Loucy (cell line): ENCODE data around the gene NCKAP5.

Experiments used
- EZH2phosphoT487 ChIP-seq: fragments of 200-600 bp; IDR thresholded peaks from 2 replicates; pipeline ENCODE4 v1.6.1; 2018; ENCODE audit warnings: antibody characterized with exemption, mild to moderate bottlenecking, moderate library complexity, borderline replicate concordance
- TF ChIP-seq, protein P1 (sequence below): fragments of 200-600 bp; sonication (generic); conservative IDR thresholded peaks from 2 replicates; pipeline ENCODE4 v1.5.1; 2014; ENCODE audit warnings: mild to moderate bottlenecking, antibody characterized with exemption, low read length

DNA sequence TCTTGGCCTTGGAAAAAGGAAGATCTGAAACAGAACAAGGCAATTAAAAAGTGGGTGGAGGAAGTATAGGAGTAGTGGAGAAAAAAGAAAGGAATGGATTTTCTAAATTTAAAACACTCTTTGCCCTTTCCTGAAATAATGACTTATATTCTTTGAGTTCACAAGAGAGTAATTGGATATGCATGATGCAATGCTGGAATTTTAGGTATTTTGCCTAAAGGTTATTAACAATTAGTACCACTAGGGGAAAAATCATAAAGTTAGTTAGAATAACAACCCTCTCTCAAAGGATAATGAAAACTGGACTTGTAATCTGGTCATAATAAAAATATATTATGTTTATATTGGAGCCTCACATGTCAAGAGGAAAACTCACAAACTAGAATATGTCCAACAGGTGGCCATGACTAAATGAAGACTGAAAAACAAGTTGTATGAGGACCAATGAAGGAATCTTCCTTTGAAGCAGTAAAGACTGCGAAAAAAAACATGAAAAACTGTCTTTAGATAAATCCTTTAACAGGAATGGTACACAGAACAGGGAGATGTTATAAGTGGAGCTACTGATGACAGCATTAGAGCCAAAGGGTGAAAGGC is 281.8 kb downstream of the NCKAP5 start:
- TF ChIP-seq, protein P1, sequence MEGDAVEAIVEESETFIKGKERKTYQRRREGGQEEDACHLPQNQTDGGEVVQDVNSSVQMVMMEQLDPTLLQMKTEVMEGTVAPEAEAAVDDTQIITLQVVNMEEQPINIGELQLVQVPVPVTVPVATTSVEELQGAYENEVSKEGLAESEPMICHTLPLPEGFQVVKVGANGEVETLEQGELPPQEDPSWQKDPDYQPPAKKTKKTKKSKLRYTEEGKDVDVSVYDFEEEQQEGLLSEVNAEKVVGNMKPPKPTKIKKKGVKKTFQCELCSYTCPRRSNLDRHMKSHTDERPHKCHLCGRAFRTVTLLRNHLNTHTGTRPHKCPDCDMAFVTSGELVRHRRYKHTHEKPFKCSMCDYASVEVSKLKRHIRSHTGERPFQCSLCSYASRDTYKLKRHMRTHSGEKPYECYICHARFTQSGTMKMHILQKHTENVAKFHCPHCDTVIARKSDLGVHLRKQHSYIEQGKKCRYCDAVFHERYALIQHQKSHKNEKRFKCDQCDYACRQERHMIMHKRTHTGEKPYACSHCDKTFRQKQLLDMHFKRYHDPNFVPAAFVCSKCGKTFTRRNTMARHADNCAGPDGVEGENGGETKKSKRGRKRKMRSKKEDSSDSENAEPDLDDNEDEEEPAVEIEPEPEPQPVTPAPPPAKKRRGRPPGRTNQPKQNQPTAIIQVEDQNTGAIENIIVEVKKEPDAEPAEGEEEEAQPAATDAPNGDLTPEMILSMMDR = no peak
- TF ChIP-seq EZH2phosphoT487 = no peak
